Measurements from ENCODE around the gene ATXN7. TPM values are rescaled to one million over a fixed set of nuclear protein-coding genes. Genes with fewer than 3 reads are reported as not detected.

ATXN7 gene
- total and polyA plus RNA-seq, 2 of the 13 experiments (the other 11 are each of a cell fraction or from before 2014, with no cell fraction given): 13.8 to 20.0 TPM

DNA sequence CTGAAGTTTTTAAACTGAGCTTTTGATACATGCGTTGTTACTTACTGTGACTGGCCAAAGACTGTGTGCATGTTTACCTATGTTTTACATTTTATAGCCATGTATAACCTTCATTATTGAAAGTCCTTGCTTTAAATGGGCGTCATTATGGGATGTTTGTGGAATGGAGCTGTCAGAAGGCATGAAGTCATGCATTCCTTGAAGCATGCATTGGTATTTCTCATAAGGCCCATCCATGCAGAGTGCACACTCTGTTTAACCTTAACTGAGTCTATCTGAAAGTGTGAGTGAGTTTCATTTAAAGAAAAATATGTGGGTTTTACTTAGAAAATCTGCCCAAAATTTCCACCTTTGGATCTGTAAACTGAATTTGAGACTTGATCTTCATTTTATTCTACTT is 108.5 kb downstream of the ATXN7 start (continued):
- TF ChIP-seq, protein P1, sequence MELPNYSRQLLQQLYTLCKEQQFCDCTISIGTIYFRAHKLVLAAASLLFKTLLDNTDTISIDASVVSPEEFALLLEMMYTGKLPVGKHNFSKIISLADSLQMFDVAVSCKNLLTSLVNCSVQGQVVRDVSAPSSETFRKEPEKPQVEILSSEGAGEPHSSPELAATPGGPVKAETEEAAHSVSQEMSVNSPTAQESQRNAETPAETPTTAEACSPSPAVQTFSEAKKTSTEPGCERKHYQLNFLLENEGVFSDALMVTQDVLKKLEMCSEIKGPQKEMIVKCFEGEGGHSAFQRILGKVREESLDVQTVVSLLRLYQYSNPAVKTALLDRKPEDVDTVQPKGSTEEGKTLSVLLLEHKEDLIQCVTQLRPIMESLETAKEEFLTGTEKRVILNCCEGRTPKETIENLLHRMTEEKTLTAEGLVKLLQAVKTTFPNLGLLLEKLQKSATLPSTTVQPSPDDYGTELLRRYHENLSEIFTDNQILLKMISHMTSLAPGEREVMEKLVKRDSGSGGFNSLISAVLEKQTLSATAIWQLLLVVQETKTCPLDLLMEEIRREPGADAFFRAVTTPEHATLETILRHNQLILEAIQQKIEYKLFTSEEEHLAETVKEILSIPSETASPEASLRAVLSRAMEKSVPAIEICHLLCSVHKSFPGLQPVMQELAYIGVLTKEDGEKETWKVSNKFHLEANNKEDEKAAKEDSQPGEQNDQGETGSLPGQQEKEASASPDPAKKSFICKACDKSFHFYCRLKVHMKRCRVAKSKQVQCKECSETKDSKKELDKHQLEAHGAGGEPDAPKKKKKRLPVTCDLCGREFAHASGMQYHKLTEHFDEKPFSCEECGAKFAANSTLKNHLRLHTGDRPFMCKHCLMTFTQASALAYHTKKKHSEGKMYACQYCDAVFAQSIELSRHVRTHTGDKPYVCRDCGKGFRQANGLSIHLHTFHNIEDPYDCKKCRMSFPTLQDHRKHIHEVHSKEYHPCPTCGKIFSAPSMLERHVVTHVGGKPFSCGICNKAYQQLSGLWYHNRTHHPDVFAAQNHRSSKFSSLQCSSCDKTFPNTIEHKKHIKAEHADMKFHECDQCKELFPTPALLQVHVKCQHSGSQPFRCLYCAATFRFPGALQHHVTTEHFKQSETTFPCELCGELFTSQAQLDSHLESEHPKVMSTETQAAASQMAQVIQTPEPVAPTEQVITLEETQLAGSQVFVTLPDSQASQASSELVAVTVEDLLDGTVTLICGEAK (IDR thresholded peaks at IDR 0.05): no peak
- TF ChIP-seq, protein P1 (CRISPR knock-in tag; IDR thresholded peaks at IDR 0.05): no peak
- no peak for TF ChIP-seq ZNF484 (CRISPR knock-in tag; IDR thresholded peaks at IDR 0.05; ENCODE audit: borderline replicate concordance, low read depth)

DNA sequence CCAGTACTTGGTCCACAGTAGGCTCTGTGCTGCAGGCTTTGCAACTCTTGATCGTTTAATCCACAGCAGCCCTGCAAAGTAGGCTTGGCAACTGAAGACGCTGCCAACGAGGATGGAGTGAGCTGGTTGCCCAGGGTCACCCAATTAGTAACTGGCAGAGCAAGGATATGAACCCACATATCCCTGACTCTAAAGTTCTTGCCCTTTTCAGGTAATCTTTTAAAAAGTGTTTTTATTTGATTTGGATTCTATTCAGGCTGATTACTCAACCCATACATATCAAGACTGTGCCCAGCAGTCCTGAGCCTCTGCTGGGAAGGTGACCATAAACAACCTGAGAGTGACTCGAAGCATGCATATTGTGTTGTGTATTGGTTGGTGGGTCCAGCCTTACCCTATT is 109.3 kb downstream of the ATXN7 start:
- peaks cover 62% of the 10 kb centered on the region for H3K4me1 ChIP-seq (ENCODE audit: insufficient read depth, low read length)
- ChIA-PET POLR2A (no interaction called here), CTCF (ENCODE audit: low intra/inter-chr PET ratio, low total read pairs) (no interaction called here)
- H3K9me3 ChIP-seq (ENCODE audit: low read length): no peaks in the 10 kb centered on the region
- no peaks in the 10 kb centered on the region for H4K20me1 ChIP-seq (ENCODE audit: insufficient read depth, low read length)
- FAIRE-seq (no peak), DNase-seq (ENCODE audit: low spot score) (no peak), ATAC-seq (no peak)
- H2AFZ ChIP-seq (ENCODE audit: low read length): no peak overlapping the region
- TF ChIP-seq, protein P2, sequence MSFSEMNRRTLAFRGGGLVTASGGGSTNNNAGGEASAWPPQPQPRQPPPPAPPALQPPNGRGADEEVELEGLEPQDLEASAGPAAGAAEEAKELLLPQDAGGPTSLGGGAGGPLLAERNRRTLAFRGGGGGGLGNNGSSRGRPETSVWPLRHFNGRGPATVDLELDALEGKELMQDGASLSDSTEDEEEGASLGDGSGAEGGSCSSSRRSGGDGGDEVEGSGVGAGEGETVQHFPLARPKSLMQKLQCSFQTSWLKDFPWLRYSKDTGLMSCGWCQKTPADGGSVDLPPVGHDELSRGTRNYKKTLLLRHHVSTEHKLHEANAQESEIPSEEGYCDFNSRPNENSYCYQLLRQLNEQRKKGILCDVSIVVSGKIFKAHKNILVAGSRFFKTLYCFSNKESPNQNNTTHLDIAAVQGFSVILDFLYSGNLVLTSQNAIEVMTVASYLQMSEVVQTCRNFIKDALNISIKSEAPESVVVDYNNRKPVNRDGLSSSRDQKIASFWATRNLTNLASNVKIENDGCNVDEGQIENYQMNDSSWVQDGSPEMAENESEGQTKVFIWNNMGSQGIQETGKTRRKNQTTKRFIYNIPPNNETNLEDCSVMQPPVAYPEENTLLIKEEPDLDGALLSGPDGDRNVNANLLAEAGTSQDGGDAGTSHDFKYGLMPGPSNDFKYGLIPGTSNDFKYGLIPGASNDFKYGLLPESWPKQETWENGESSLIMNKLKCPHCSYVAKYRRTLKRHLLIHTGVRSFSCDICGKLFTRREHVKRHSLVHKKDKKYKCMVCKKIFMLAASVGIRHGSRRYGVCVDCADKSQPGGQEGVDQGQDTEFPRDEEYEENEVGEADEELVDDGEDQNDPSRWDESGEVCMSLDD (CRISPR knock-in tag; IDR thresholded peaks at IDR 0.05; ENCODE audit: borderline replicate concordance): no peak
- 100% methylated on average over 3 of the region's 4 CpGs for WGBS (ENCODE audit: low lambda C conversion rate)
- no peak overlapping the region for H3K4me3 ChIP-seq (replicated peaks in 1 of 3; ENCODE audit: insufficient read depth in 1 of 3, low read depth in 2 of 3, low read length in 3 of 3)
- intact Hi-C loops (cut with micrococcal nuclease; ENCODE audit: unreplicated experiment) (no loop called here), in situ Hi-C loops (cut with HindIII; ENCODE audit: extremely low pct_ligation_motif_present, low pct_unique_long_range_greater_than_20kb) (no loop called here)
- no peaks in the 10 kb centered on the region for H3K27me3 ChIP-seq (ENCODE audit: control insufficient read depth in 1 of 2, insufficient read depth in 2 of 2, low read length in 2 of 2)
- H3K36me3 ChIP-seq (replicated peaks in 1 of 2; ENCODE audit: control insufficient read depth in 1 of 2, insufficient read depth in 2 of 2, low read length in 2 of 2): peaks cover 0 to 3% of the 10 kb centered on the region in 2 experiments; a peak in 3 of 5 replicates
- H3K9ac ChIP-seq (ENCODE audit: insufficient read depth, low read depth, low read length): no peak overlapping the region
- no TSS peak for BruUV-seq (replicated peaks)
- no peak overlapping the region for H3K27ac ChIP-seq (ENCODE audit: extremely low read length, insufficient read depth, low read length)
- peaks cover 88% of the 10 kb centered on the region for H3K79me2 ChIP-seq (ENCODE audit: insufficient read depth, low read length)
- no peak overlapping the region for H3K4me2 ChIP-seq (ENCODE audit: low read depth, low read length)

Measured in HepG2 (cell line).